HG03469 (cell line): ENCODE data around the gene OSM.

Experiments
- ATAC-seq: cut with Tn5 transposase; IDR thresholded peaks from one replicate; pipeline ENCODE4 v1.9.1; 2021; ENCODE audit warnings: mild to moderate bottlenecking, moderate library complexity, moderate number of reproducible peaks; ENCODE audit not compliant: unreplicated experiment

OSM gene

DNA sequence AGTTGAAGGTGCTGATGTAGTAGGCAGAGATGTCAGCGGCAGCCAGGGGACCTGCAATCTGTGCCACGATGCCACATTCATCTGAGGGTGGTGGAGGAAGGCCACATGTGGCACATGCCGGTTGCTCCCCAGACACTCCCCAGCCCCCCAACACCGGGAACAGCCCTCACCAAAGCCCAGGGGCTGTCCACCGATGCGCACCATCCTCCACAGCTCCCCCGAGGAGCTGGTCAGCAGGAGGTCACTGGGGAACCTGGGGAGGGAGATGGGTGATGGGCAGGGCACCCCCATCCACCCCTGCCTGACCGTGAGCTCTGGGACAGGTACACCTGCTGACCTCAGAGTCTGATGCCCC lies 19.2 kb upstream of the OSM start:
- no peak for ATAC-seq

DNA sequence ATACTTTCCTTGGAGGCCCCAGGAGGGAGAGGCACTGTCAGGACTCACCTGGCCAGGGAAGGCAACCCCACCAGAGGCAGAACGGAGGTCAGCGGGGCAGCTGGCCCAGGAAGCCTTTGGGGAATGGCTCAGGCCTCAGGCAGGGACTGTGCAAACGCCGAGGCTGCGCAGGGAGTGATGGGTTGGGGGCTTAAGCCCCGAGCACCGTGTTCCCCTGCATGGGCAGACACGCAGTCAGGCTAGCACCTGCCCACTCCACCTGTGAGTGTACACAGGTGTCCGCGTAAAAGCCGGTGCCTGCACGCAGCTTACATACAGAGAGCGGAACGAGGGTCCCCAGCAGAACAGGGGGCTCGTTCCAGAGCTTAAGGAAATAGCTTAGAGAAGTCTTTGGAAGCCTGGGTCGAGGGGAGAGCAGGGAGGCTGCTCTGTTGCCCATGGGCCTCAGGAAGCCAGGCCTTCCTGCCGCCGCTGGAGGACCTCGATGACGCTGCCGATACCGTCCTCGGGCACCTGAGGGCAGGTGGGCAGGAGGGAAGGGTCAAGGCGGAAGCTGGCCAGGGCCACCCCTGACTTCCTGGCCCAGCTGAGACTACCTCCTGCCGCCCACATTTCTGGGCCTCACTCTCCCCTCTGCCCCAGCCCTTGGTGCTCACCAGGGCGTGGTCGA lies 18.7 kb upstream of the OSM start:
- no peak for ATAC-seq

DNA sequence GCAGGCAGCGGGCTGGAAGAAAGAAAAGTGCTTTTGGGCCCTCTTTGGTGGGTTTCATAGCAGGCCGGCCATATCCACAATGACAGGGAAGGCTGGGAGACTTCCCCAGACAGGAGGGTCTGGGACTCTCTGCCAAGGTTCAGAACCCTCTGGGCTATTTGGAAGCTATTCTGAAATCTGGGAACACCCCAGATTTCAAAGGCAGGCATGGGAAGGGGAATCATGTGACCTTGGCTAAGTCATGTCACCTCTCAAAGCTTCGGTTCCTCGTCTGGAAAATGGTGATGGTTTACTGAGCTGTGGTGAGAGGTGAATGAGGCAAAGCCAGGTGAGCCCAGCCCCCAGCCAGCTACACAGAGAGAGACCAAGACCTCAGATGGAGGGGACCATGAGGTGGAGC lies 18.0 kb upstream of the OSM start:
- no peak for ATAC-seq

DNA sequence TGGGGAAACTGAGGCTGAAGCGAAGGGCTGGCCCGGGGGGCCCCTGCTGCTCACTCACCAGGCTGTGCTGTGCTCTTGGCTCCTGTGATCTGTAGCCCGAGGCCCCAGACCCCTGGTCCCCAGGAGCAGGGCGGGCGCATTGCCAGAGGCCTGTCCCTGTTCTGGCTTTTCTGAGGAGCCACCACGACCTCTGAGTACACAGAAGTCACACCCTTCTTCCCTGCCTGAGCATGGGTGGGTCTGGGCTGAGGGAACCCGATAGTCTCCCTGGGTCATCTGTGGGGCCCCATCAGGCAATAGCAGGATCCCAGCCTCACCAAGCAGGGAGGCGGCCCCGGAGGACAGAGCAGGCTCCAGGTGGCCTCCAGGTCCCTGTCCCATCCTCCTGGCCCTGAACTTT lies 17.5 kb upstream of the OSM start:
- ATAC-seq: no peak

DNA sequence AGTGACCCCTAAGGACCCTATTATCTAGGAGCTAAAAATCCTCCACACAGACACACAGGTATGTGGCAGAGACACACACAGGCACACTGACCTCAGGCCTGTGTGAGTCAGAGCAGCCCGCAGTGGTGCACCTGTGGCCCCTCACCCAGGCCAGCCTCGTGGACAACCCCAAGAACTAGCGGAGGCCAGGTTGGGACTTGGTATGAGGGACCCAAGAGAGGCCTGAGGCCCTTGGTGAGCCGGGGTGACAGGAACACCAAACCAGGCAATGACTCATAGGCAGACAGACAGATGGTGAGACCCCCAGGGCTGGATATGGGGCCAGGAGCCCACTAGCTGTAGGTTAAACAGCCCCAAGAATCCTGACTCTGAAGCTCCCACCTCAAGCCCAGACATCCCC lies 16.7 kb upstream of the OSM start:
- ATAC-seq: no peak

DNA sequence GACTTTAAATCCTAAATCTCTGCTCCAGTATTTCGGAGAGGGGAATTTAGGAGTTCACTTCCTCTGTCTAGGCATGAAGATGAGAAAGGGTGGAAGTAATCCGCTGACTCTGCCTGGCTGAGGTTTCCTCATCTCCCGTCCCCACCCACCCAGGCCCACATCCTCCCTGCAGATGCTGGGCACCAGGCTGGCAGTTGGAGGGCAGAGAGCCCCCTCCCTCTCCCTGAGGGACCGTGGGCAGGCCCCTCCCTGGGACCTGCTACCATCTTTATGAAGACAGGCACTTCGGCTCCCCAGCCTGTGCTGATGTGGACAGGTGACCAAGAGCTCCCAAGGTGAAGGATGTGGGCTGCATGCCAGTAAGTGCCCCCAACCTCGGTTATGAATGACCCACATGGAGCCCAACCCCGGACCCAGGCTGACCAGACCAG lies 16.0 kb upstream of the OSM start:
- ATAC-seq: no peak

DNA sequence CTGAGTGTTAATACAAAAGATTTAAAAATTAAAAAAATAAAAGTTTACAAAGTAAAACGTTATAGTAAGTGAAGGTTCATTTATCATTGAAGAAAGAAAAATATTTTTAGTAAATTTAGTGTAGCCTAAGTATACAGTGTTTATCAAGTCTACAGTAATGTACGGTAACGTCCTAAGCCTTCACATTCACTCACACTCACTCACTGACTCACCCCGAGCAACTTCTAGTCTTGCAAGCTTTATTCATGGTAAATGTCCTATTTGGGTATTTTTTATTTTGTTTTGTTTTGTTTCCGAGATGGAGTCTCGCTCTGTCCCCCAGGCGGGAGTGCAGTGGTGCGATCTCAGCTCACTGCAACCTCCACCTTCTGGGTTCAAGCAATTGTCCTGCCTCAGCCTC lies 13.9 kb upstream of the OSM start:
- ATAC-seq: no peak

DNA sequence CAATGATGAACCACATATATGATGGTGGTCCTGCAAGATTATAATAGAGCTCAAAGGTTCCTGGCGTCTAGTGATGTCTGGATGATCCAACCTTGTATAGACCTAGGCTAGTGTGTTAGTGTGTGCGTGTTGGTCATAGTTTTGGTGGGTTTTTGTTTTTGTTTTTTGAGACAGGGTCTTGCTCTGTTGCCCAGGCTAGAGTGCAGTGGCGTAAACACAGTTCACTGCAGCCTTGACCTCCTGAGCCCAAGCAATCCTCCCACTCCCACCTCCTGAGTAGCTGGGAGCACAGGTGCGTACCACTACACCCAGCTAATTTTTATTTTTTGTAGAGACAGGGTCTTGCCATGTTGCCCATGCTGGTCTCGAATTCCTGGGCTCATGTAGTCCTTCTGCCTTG lies 13.3 kb upstream of the OSM start:
- no peak for ATAC-seq

DNA sequence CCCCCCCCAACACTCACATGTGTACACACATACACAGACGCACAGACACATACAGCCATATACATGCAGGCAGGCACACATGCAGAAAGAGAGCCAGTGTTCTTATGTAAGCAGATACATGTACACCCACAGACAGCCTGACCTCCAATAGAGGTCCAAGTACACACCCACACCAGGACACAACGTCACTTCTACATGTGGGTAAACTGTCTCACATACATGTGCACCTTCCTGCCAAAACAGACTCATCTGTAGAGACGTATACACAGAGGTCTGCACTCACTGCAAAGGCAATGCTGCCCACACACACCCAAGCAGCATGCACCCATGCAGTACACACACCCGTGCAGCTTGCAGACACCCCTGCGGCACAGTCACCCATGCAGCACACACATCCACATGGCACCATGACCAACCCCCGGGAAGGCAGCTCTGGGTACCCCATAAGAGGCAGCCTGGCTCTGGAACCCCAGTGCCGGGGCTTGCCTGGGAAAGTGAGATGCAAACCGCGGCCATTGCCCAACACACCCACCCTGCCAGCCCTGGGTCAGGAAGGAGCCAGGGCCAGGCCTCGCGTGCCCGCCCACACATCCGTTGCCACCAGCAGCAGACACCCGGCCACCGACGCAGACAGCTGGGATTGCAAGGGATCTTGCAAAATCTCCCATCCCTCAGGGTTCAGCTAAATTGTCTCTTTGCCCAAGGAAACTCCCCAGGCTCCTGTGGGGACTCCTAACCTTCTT lies 12.6 kb upstream of the OSM start:
- no peak for ATAC-seq

DNA sequence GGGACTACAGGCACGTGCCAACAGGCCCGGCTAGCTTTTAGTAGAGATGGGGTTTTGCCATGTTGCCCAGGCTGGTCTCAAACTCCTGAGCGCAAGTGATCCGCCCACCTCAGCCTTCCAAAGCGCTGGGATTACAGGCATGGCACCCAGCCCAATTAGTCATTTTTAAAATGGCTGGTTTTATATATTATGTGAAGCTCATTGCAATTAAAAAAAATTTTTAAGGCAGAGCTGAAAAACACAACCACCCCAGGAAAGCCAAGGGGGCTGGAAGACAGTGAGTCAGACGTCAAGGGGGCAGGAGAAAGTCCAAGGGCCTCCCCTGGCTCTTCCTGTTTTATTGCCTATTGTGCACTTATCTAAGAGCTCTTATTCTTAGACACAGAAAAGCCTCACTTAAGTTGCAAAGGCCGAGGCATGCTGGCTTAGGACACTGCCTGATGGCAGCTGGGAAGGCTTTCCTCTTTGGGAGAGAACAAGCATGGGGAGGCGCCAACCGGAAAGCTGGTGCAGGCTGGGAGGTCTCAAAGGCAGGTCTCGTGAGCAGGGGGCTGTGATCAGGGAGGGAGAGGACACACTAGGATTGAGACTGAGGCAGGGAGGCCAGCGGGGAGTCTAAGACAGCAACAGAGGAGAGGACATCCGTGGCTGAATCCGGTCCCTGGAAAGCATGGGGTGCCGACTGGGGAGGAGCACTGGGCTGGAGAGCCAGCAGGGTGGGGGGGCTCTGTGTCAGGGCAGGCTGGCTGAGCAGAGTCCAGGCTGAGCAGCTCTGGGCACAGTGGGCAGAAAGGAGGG lies 11.1 kb upstream of the OSM start:
- ATAC-seq: no peak

DNA sequence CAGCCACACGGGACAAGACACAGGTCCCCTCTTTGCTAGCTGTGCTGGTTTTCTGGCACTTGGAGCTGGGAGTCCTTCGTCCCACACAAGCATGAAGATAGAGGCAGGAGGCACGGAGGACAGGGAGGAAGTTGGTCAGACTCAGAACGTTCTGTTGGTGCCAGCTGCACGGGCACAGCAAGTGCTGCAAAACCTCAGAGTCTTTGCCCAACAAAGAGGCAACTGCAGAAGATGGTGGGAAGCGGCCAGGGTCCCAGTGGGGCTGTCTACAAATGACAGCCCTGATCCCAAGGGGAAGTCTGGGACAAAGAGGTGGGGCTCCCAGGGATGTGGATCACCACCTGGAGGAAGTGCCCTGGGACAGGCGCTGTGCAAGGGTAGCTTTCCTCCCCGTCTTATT lies 9.4 kb upstream of the OSM start:
- ATAC-seq: no peak

DNA sequence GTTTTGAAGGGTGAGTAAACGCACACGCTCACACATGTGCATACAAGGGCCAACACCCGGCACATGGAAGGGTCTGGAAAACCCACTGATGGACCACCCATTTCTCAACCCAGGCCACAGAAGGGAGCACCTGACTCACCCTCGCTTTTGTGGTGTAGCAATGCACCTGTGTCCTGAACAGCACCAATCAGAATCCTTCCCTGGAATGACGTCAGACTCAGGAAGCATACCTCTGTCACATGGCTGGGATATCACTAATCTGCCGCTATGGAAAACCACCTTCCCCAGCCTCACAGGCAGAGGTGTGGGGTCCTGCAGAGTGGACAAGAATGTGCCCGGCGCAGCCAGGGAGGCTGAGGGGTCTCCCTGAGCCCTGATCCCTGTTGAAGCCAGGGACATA lies 9.0 kb upstream of the OSM start:
- no peak for ATAC-seq

DNA sequence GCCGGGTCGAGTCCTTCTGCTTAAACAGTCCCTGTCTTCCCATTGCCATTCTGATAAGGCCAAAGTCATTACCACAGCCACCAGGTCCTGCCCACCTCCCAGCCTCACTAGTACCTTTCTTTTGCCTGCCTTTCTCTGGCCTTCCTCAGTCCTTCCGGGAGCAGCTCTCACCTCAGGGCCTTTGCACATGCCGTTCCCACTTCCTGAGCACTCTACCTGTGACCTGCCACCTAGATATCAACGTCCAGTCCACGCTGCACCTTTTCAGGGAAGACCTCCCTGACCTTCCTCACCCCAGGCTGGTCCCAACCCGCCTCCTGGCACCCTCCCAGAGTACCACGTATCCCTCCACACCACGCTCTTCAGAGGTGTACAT lies 7.8 kb upstream of the OSM start:
- no peak for ATAC-seq

DNA sequence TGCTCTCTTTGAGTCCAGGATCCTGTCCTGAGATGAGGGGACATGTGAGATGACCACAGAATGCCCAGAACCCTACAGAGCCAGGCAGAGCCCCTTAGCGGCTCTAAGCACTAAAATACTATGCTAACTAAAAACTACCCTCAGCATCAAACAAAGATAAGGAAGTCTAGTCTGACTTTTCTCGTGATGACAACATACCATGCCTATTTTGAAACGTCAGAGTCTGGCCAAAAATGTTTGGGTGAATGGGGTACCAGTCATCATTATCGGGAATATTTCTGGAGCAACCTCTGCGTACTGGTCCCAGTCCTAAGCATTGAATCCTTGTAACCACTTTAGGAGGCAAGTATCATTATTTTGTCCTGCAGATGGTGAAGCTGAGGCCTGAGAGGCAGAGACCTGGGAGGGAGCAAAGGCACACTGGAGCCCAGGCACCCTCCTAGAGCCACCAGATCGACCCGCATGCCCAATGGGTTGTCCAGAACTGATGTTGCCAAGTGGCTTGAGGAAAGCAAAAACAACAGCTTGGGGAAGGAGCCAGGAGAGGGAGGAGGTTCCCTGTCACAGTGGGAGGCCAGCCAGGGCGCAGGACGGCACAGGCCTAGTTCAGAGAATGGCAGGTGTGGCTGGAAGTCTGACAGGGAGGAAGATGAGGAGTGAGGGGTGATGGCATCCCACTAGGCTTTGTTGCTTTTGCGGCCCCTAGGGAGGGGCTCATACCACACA lies 7.2 kb upstream of the OSM start:
- no peak for ATAC-seq

DNA sequence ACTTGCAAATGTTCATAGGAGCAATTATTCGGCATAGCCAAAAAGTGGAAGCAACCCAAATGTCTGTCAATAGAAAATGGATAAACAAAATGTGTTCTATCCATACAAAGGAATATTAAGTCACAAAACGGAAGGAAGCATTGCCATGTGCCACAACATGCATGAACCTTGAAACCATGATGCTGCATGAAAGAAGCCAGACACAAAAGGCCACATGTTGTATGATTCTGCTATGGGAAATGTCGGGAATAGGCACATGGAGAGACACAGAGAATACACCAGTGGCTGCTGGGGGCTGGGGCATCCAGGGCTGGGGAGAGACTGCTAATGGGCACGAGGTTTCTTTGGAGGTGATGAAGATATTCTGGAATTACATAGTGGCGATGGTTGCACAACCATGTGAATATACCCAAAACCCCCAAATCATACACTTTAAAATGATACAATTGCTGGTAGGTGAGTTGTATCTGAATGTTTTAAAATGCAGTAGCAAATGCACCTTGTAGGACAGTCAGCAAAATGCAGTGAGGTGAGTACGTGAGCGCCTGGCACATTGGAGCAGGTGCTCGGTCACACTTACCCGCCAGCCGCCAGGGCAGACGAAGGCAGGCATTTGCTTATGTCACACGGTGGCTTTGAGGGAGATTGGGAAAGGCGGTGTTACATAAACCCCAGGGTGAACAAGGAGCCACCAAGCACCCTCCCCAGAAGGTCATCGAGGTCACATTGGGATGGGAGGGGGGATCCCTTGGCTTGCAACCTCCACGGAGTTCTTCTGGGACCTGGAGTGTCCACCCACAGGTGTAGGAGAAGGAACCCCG lies 6.3 kb upstream of the OSM start:
- ATAC-seq: no peak

DNA sequence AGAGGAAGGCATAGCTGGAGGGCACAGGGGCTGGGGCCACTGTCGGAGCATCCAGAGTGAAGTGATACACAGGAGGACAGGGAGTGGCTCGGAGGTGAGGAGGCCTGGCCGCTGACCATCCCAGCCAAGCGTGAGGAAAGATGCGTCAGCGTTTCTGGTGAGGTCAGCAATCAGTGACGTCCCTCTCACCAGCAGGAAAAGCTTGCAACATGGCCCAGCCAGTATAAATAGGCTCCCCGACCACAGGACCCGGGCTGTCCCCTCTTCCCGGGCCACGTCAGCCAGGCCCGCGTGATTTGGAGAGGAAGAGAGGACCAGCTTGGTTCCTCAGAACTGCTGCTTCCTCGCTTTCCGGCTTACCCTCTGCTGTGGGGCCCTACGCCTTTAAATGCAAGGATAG lies 4.2 kb upstream of the OSM start:
- ATAC-seq: no peak

DNA sequence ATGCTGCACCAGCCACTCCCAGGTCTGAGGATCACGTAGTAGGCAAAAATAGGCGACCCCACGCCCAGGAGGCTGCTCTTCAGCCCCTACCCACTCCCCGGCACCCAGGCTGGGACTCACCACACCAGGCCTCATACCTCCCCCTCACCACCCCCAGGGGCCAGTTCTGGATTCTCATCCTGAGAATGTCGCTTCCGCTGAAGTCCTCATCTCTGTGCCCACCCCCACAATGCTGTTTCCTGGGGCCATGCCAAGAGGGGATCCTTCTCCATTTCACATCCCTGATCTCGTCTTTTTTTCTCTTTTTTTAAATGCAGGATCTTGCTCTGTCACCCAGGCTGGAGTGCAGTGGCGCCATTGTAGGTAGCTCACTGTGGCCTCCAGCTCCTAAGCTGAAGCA lies 1.7 kb upstream of the OSM start:
- no peak for ATAC-seq

DNA sequence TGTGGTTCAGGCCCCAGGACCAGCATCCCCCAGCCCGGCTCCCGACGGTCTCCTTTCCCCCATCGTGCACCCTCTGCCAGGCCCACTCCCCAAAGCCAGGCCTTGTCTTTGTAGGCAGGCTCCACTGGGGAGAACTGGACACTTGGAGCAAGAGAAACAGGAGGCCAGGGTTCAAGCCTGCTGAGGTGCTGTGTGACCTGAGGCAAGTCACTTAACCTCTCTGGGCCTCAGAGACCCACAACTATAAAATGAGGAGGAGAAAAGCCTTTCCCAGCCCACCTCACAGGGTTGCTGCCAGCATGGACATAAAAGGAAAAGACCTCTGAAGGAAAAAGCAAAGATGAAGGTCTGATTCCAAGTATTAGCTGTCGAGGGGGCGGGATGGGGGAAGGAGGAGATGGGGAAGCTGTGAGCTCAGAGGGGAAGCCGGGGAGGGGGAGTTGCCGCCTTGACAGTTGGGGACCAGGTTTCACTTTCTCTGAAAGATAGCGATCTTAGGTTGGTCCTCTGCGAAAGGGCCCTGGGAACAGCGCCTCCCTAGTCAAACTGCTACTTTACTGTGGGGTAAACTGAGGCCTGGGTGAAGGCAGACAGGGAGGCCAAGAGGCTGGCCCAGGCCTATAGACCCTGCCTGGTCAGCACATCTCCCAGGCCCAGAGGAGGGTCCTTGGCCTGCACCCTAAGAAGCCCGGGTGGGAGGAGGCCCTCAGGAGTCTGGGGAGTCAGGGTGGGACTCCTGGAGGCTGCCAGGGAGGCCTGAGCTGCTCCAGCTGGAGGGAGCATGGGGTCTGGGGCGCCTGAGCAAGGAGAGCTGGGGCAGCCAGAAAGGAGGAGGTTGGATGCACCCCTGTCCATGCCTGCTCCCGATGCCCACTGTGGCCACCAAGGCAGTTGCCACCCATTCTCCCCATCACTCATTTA lies 991 bp upstream of the OSM start:
- ATAC-seq: no peak

DNA sequence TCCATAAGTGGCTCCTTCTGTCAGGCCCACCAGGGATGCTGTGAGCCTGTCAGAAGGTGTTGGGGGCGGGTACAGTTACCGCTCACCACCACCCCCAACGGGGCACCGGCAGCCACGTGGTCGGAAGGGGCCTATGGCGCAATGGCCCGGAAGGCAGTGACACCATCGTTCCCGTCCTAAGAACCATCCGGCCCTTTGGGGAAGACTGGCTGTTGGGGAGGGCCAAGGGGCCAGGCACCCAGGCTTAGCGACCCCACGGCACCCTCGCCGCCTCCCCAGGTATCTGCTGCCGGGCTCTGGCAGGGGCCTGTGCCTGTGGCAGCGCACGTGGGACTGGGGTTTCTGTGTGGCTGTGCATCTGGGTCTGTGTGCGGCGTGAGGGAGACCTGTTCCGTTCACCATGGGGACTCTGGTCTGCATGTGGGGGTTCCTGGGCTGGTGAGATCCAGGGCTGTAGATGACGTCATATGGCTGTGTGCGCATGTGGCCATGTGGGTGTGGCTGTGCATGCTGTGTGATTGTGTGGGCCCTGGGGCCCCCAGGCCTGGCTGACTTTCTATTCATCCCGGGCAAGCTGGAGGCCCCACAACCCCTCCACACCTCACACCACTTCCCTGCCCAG lies 717 bp downstream of the OSM start:
- ATAC-seq: peak; percentile 43
